Brain microvascular endothelial cell (primary cell): Measurements from ENCODE around the gene OSBPL5.
"Not testable (repeated sequence)": the region's sequence is repeated elsewhere in the genome, so short reads cannot be mapped to it uniquely, and the experiment has no call there.

ENCODE experiments used
- DNase-seq: peaks from one replicate; pipeline ENCODE4 v3.0.0-alpha.2; 2020
- H3K27ac ChIP-seq: fragments of 250-450 bp; sonication (Bioruptor Pico); 2 replicates; pipeline ENCODE4 v1.5.1; 2020; ENCODE audit warnings: mild to moderate bottlenecking, moderate library complexity
- H3K27me3 ChIP-seq: fragments of 250-450 bp; sonication (Bioruptor Pico); replicated peaks from 2 replicates; pipeline ENCODE4 v1.5.1; 2020; ENCODE audit warnings: mild to moderate bottlenecking
- H3K36me3 ChIP-seq: fragments of 250-450 bp; sonication (Bioruptor Pico); replicated peaks from 2 replicates; pipeline ENCODE4 v1.5.1; 2020; ENCODE audit warnings: mild to moderate bottlenecking
- H3K4me3 ChIP-seq: 2 replicates; pipeline ENCODE4 v1.5.1; 2011; ENCODE audit warnings: low read depth, mild to moderate bottlenecking, control low read depth, low read length, moderate library complexity
- CTCF ChIP-seq: IDR thresholded peaks from 2 replicates; pipeline ENCODE4 v1.5.1; 2011; ENCODE audit warnings: low read depth, mild to moderate bottlenecking, moderate library complexity, low read length, control low read depth, inconsistent platforms; ENCODE audit errors: missing control alignments
- in situ Hi-C: cut with HindIII; loops from 2 replicates; pipeline ENCODE4 v1.10.0; 2017; ENCODE audit warnings: low sequenced_read_pairs, low pct_ligation_motif_present

Gene OSBPL5

DNA sequence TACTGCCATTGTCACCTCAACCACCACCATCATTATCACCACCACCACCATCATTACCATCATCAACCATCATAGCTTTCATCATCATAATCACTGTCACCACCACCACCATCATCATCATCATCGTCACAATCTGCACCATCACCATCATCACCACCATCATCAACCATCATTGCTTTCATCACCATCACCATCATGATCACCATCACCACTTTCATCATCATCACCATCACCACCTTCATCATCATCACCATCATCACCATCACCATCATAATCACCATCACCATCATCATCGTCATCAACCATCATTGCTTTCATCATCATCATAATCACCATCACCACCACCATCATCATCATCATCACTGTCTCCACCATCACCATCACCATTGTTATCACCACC, 8.7 kb upstream of the OSBPL5 start:
- no peaks in the 10 kb centered on the region for H3K36me3 ChIP-seq
- H3K4me3 ChIP-seq: no peak overlapping the region
- H3K27ac ChIP-seq: no peak overlapping the region
- TF ChIP-seq CTCF: no peak
- H3K27me3 ChIP-seq: peaks cover 3% of the 10 kb centered on the region
- DNase-seq: no peak
- in situ Hi-C loops: no loop called here

DNA sequence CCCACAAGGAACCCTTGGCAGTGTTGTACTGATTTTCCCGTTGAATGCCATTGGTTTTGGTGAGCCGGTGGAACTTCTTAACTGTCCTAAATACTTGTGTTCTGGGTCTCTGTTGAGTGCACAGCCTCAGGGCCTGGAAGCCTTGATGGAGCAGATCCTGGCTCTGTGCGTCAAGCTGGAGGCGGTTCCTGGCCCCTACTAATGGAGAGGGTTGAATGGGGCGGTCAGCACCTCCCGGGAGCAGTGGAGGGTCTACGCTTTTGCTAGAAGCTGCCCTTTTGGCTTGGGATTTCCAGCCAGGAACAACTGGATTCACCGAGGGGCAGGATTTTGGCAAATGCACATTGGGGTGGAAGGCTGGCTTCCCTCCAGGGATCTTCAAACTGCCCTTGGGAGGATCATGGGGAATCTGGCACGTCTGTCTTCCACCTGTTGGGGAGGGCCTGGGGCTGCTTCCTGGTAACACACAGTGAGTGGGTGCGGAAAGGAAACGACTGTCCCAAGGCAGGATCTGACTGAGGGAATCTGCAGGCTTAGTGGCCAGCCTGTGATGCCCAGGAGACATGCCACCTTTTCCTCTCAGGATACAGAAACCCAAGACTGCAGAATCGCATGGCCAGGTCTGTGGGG, 6.9 kb upstream of the OSBPL5 start:
- TF ChIP-seq CTCF: no peak
- Histone ChIP-seq H3K4me3 (no peak overlapping the region), H3K27ac (no peak overlapping the region), H3K36me3 (no peaks in the 10 kb centered on the region), H3K27me3 (peaks cover 3% of the 10 kb centered on the region)
- in situ Hi-C loops: no loop called here
- no peak for DNase-seq

- H3K27me3 ChIP-seq: peaks cover 3% of the 10 kb centered on the region
- no peak overlapping the region for H3K4me3 ChIP-seq
- in situ Hi-C loops: no loop called here
- no peak for TF ChIP-seq CTCF
- H3K36me3 ChIP-seq: no peaks in the 10 kb centered on the region
- no peak for DNase-seq
- H3K27ac ChIP-seq: no peak overlapping the region
Measured at GRCh38 chr11:3170756-3171650, 5.9 kb upstream of the OSBPL5 start.

DNA sequence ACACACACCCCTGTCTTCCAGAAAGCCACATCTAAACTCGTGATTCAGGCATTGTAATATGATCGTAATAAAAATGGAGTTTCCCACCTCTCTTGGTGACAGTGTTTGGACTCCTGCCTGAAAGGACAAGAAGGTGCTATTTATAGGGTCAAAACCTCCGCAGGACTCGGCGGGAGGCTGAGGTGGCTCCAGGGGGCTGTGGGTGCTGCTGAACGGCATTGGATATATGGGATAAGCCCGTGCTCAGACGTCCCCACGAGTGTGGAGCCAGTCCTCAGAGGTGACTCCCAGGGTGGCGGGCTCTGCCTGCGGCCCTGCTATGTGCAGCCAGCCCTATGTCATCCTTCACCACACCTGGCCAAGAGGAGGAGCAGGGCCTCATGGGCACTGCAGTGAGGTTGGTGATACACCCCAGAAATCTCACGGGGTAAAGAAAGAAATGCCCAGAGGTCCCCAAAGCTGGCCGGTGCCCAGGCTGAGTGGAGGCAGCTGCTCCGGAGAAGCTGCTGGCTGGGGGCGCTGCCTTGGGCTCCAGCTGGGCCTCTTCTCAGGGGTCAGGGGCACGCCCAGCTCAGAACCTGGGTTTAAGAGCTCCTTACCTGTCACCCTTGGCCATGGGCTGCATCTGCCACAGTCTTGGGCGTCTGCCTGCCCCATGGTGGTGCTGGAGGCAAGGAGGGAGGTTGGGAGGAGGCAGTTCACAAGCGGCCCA, 5.1 kb upstream of the OSBPL5 start:
- no peak for TF ChIP-seq CTCF
- Histone ChIP-seq H3K36me3 (no peaks in the 10 kb centered on the region), H3K4me3 (no peak overlapping the region), H3K27me3 (peaks cover 3% of the 10 kb centered on the region), H3K27ac (no peak overlapping the region)
- in situ Hi-C loops: no loop called here
- no peak for DNase-seq

GRCh38 chr11:3169255-3170043, 4.3 kb upstream of the OSBPL5 start:
- no peaks in the 10 kb centered on the region for H3K36me3 ChIP-seq
- in situ Hi-C loops: no loop called here
- H3K27me3 ChIP-seq: peaks cover 3% of the 10 kb centered on the region
- no peak for TF ChIP-seq CTCF
- peak; percentile 60 for DNase-seq
- H3K4me3 ChIP-seq: peak overlapping the region; percentile 52
- peak overlapping the region; percentile 27 for H3K27ac ChIP-seq

DNA sequence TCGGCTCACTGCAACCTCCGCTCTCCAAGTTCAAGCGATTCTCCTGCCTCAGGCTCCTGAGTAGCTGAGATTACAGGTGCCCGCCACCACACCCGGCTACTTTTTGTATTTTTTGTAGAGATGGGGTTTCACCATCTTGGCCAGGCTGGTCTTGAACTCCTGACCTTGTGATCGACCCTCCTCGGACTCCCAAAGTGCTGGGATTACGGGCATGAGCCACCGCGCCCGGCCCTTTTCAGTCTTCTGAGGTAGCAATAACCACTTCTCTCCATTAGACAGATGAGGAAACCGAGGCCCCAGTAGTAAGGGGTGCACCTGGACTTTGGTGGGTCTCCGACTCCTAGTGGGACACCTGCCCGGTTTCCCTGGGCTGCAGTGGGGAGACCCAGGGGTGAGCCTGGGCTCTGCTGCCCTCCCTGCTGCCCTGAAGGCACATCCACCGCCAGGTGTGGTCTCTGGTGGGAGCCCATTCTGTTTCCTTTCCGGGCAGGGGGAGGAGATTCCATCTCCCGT, 3.7 kb upstream of the OSBPL5 start:
- in situ Hi-C loops, H3K27ac ChIP-seq, H3K27me3 ChIP-seq, DNase-seq, H3K36me3 ChIP-seq: not testable (repeated sequence)
- H3K4me3 ChIP-seq: peak overlapping the region; percentile 52
